ENCODE results near the gene HID1. TPM values are rescaled to one million over a fixed set of nuclear protein-coding genes. Genes with fewer than 3 reads are reported as not detected.

HID1 gene
- total RNA-seq, 1 experiment from 2014 or later: 12.7 TPM

GRCh38 chr17:74939534-74939933, 33.0 kb downstream of the HID1 start:
- Histone ChIP-seq H3K23ac (ENCODE audit: insufficient read length, low read depth, low read length) (no peak overlapping the region), H3K4me1 (ENCODE audit: insufficient read depth, low read length) (no peaks in the 10 kb centered on the region; the same call in 1 of the 2 replicates), H3K4me2 (ENCODE audit: insufficient read depth, insufficient read length, low read length) (no peak overlapping the region), H3K4ac (ENCODE audit: low read depth, low read length) (no peak overlapping the region), H2BK120ac (ENCODE audit: low read depth, low read length, poor library complexity, severe bottlenecking) (no peak overlapping the region), H3K79me2 (ENCODE audit: insufficient read depth, low read length) (no peaks in the 10 kb centered on the region), H3K56ac (ENCODE audit: insufficient read length, low read depth, low read length) (no peak overlapping the region), H3K18ac (ENCODE audit: insufficient read length, low read depth, low read length) (no peak overlapping the region), H3K9me3 (ENCODE audit: control insufficient read depth, low read depth, low read length) (no peaks in the 10 kb centered on the region), H3K14ac (ENCODE audit: insufficient read depth, low read length) (no peak overlapping the region), H3K9ac (ENCODE audit: extremely low read depth, insufficient read length, low read length) (no peak overlapping the region), H2AK5ac (ENCODE audit: insufficient read length, low read length) (no peak overlapping the region), H2BK15ac (ENCODE audit: low read depth, low read length) (no peak overlapping the region), H2BK5ac (ENCODE audit: insufficient read length, low read length) (no peak overlapping the region), H4K8ac (replicated peaks; ENCODE audit: insufficient read length, low read depth, low read length) (no peak overlapping the region), H4K91ac (ENCODE audit: insufficient read length, low read depth, low read length) (no peak overlapping the region), H3K23me2 (ENCODE audit: insufficient read length, low read depth, low read length, poor library complexity, severe bottlenecking) (peaks cover 14% of the 10 kb centered on the region), H3K27me3 (ENCODE audit: insufficient read depth, low read length) (peaks cover 25% of the 10 kb centered on the region), H3T11ph (ENCODE audit: low read length) (no peak overlapping the region), H4K5ac (ENCODE audit: insufficient read length, low read depth, low read length) (no peak overlapping the region), H2BK20ac (ENCODE audit: low read depth, low read length, poor library complexity, severe bottlenecking) (no peak overlapping the region), H2BK12ac (ENCODE audit: insufficient read length, low read depth, low read length) (no peak overlapping the region), H2AFZ (ENCODE audit: low read length) (no peak overlapping the region), H4K20me1 (ENCODE audit: control insufficient read depth, insufficient read depth, insufficient read length) (no peaks in the 10 kb centered on the region), H3K79me1 (ENCODE audit: insufficient read depth, low read depth, low read length, poor library complexity, severe bottlenecking) (no peaks in the 10 kb centered on the region), H3K27ac (ENCODE audit: insufficient read length, low read depth, low read length) (no peak overlapping the region)
- WGBS (ENCODE audit: extremely low coverage, insufficient read length, low lambda C conversion rate): no CpG with 5 or more reads among the region's 8 CpGs
- Mint-ChIP-seq H3K36me3 (ENCODE audit: insufficient read depth in 1 of 3, low read depth in 3 of 3) (no peaks in the 10 kb centered on the region), H3K27ac (no peak overlapping the region), H3K9me3 (no peaks in the 10 kb centered on the region; a peak in 1 of 5 replicates), H3K4me3 (no peak overlapping the region), H3K27me3 (ENCODE audit: low read depth) (peaks cover 78% of the 10 kb centered on the region), H3K4me1 (peaks cover 17 to 28% of the 10 kb centered on the region in 2 experiments)
- no peak for TF ChIP-seq CTCF (conservative IDR thresholded peaks at IDR 0.05)
- no peak for DNase-seq

Data from H9 (cell line).